CD4-positive, alpha-beta memory T cell (primary cell): ENCODE results near the gene ARL2. TPM values are rescaled to one million over a fixed set of nuclear protein-coding genes. Genes with fewer than 3 reads are reported as not detected.

Source experiments
- CTCF ChIA-PET: fragments of 350-600 bp; sonication (Branson Sonifier 250); formaldehyde crosslinking; loops from one replicate; lab custom pipeline; 2021; ENCODE audit warnings: inconsistent platforms; ENCODE audit not compliant: partially characterized antibody; lab: Charles Lee
- POLR2A ChIA-PET: fragments of 350-600 bp; sonication (Branson Sonifier 250); formaldehyde crosslinking; loops from one replicate; lab custom pipeline; 2021; ENCODE audit not compliant: partially characterized antibody; lab: Charles Lee
- DNase-seq, 5 donors: peaks; one replicate each; pipeline versions ENCODE4 v3.0.0 to v3.0.0-alpha.2; 2020 to 2022; ENCODE audit warnings: mixed read lengths in 1 of 5
- H3K27ac ChIP-seq: one replicate; pipeline ENCODE4 v1.7.0; 2013; ENCODE audit warnings: low read depth, low read length
- H3K27me3 ChIP-seq: 2 replicates; pipeline ENCODE4 v1.7.0; 2013; ENCODE audit warnings: mild to moderate bottlenecking, low read length, moderate library complexity; ENCODE audit not compliant: insufficient read depth
- H3K36me3 ChIP-seq: 2 replicates; pipeline ENCODE4 v1.7.0; 2013; ENCODE audit warnings: mild to moderate bottlenecking, low read length, moderate library complexity; ENCODE audit not compliant: insufficient read depth
- H3K4me1 ChIP-seq: 2 replicates; pipeline ENCODE4 v1.7.0; 2013; ENCODE audit warnings: mild to moderate bottlenecking, low read length, moderate library complexity; ENCODE audit not compliant: insufficient read depth
- H3K4me3 ChIP-seq, 2 donors: one replicate each; pipeline ENCODE4 v1.7.0; 2013; ENCODE audit warnings: low read length in 2 of 2, mild to moderate bottlenecking in 1 of 2
- H3K9me3 ChIP-seq, 2 donors: one replicate each; pipeline ENCODE4 v1.7.0; 2013; ENCODE audit warnings: low read length in 2 of 2, control low read depth in 1 of 2; ENCODE audit not compliant: control insufficient read depth in 1 of 2
- H3K27ac Mint-ChIP-seq, 7 donors: one replicate each; pipeline ENCODE4 v1.8.0; 2020 to 2021; ENCODE audit warnings: mixed read lengths in 7 of 7, mild to moderate bottlenecking in 6 of 7, inconsistent platforms in 3 of 7, moderate library complexity in 3 of 7
- H3K27me3 Mint-ChIP-seq, 2 donors: one replicate each; pipeline ENCODE4 v1.8.0; 2020 to 2021; ENCODE audit warnings: mixed read lengths in 2 of 2
- H3K36me3 Mint-ChIP-seq, 2 donors: one replicate each; pipeline ENCODE4 v1.8.0; 2020 to 2021; ENCODE audit warnings: mixed read lengths in 2 of 2, inconsistent platforms in 1 of 2, mild to moderate bottlenecking in 1 of 2
- H3K4me1 Mint-ChIP-seq, 4 donors: one replicate each; pipeline ENCODE4 v1.8.0; 2020 to 2021; ENCODE audit warnings: mixed read lengths in 4 of 4, mild to moderate bottlenecking in 1 of 4
- H3K4me3 Mint-ChIP-seq, 8 donors: one replicate each; pipeline ENCODE4 v1.8.0; 2020 to 2021; ENCODE audit warnings: mixed read lengths in 8 of 8, mild to moderate bottlenecking in 7 of 8, moderate library complexity in 6 of 8, inconsistent platforms in 3 of 8
- H3K9me3 Mint-ChIP-seq, 8 donors: one replicate each; pipeline ENCODE4 v1.8.0; 2020 to 2021; ENCODE audit warnings: mixed read lengths in 8 of 8, mild to moderate bottlenecking in 5 of 8, inconsistent platforms in 3 of 8, moderate library complexity in 1 of 8
- intact Hi-C: fragments of 100-400 bp; cut with micrococcal nuclease; formaldehyde crosslinking; loops from one replicate; pipeline ENCODE4 v1.15.1; 2023
- polyA plus RNA-seq, 2 donors: library from polyadenylated mRNA; unstranded; fragments of 300-500 nt; fragmentation: Illumina TruSeq; gene quantifications; one replicate each; pipeline ENCODE4 v1.2.3, GENCODE V29; 2021
- total RNA-seq, 2 experiments: library from RNA; stranded (reverse); gene quantifications; one replicate each; pipeline ENCODE4 v1.2.3, GENCODE V29; 2021

Gene ARL2
- total and polyA plus RNA-seq, 4 experiments from 2014 or later = 30.6 to 114 (median 57.9) TPM

- intact Hi-C loops = loop anchor here (1.0 to 5.0 kb wide), 8 partner anchors 13 to 545 kb away; partner anchors contain the start of genes ARL2, ATG2A, CDCA5 and FAM89B
- POLR2A ChIA-PET = interaction anchor here (0.8 to 3.9 kb wide), 15 partner anchors 9 to 283 kb away, joined by 3 to 42 read pairs (median 4); partner anchors contain the start of genes ARL2, CAPN1, FAU and MAP4K2
- Mint-ChIP-seq H3K27me3 (no peaks in the 10 kb centered on the region), H3K27ac (peak within 1 kb of the TSS; percentile 88 to 96 (median 91)), H3K4me3 (peak within 1 kb of the TSS; percentile 69 to 88 (median 81)), H3K36me3 (peaks cover 0 to 10% of the 10 kb centered on the region in 2 donors), H3K9me3 (no peaks in the 10 kb centered on the region), H3K4me1 (peaks cover 9 to 30% (median 17%) of the 10 kb centered on the region in 4 donors)
- peaks cover 19% of the 10 kb centered on the region for H3K4me1 ChIP-seq
- H3K4me3 ChIP-seq = peak within 1 kb of the TSS in 1 of 2 donors; percentile 52
- H3K27me3 ChIP-seq = no peaks in the 10 kb centered on the region
- peaks cover 9% of the 10 kb centered on the region for H3K36me3 ChIP-seq
- peak within 1 kb of the TSS; percentile 61 for H3K27ac ChIP-seq
- CTCF ChIA-PET = interaction anchor here (0.8 to 10.2 kb wide), 7 partner anchors 13 to 83 kb away, joined by 3 to 65 read pairs (median 3); partner anchors contain the start of genes ARL2, MAJIN and SAC3D1
- no peaks in the 10 kb centered on the region for H3K9me3 ChIP-seq
- peak; percentile 94 to 96 (median 95) for DNase-seq
These were observed 13.5 kb downstream of the ARL2 start, which contains the start of gene SNX15 for GRCh38 chr11:65027213-65028067. SNX15 (plus strand) TSS chr11:65027439; CDS start chr11:65027538, 99 bp downstream.

- H3K27ac Mint-ChIP-seq = no peak overlapping the region
These were observed 18.3 kb downstream of the ARL2 start for GRCh38 chr11:65032216-65032615.

GRCh38 chr11:65034423-65034822, 20.5 kb downstream of the ARL2 start:
- intact Hi-C loops = no loop called here
- ChIA-PET POLR2A (interaction anchor here (1.0 kb wide), 1 partner anchor 62 kb away, joined by 3 read pairs; the partner anchor contains the start of gene VPS51), CTCF (no interaction called here)
- peaks cover 2 to 20% of the 10 kb centered on the region in 2 donors for H3K36me3 Mint-ChIP-seq
- Histone ChIP-seq H3K4me1 (no peaks in the 10 kb centered on the region), H3K27me3 (no peaks in the 10 kb centered on the region), H3K36me3 (peaks cover 30% of the 10 kb centered on the region), H3K9me3 (no peaks in the 10 kb centered on the region), H3K27ac (no peak overlapping the region), H3K4me3 (no peak overlapping the region)
- H3K9me3 Mint-ChIP-seq = no peaks in the 10 kb centered on the region
- no peak overlapping the region for H3K4me3 Mint-ChIP-seq
- H3K27ac Mint-ChIP-seq = no peak overlapping the region
- DNase-seq = no peak
- H3K4me1 Mint-ChIP-seq = no peaks in the 10 kb centered on the region
- H3K27me3 Mint-ChIP-seq = no peaks in the 10 kb centered on the region

More at GRCh38 chr11:65032216-65032615, 18.3 kb downstream of the ARL2 start:
- intact Hi-C loops = no loop called here
- Histone ChIP-seq H3K4me3 (no peak overlapping the region), H3K36me3 (peaks cover 30% of the 10 kb centered on the region), H3K9me3 (no peaks in the 10 kb centered on the region), H3K27me3 (no peaks in the 10 kb centered on the region), H3K27ac (no peak overlapping the region), H3K4me1 (peaks cover 13% of the 10 kb centered on the region)
- ChIA-PET POLR2A (no interaction called here), CTCF (interaction anchor here (1.3 to 10.2 kb wide), 2 partner anchors 18 to 87 kb away, joined by 3 to 65 read pairs; partner anchors contain the start of gene ARL2)
- Mint-ChIP-seq H3K36me3 (peaks cover 0 to 19% of the 10 kb centered on the region in 2 donors), H3K4me1 (peaks cover 5 to 20% (median 12%) of the 10 kb centered on the region in 4 donors), H3K27me3 (no peaks in the 10 kb centered on the region), H3K9me3 (no peaks in the 10 kb centered on the region), H3K4me3 (no peak overlapping the region)
- DNase-seq = no peak

- DNase-seq = no peak
- H3K36me3 Mint-ChIP-seq = peaks cover 2 to 21% of the 10 kb centered on the region in 2 donors
- no peak overlapping the region for H3K27ac ChIP-seq
- H3K27me3 ChIP-seq = no peaks in the 10 kb centered on the region
- peaks cover 8% of the 10 kb centered on the region for H3K4me1 ChIP-seq
- H3K27ac Mint-ChIP-seq = no peak overlapping the region
- intact Hi-C loops = no loop called here
- H3K4me3 Mint-ChIP-seq = no peak overlapping the region
- H3K4me1 Mint-ChIP-seq = peaks cover 0 to 3% (median 1%) of the 10 kb centered on the region in 4 donors
- no peaks in the 10 kb centered on the region for H3K9me3 ChIP-seq
- no peak overlapping the region for H3K4me3 ChIP-seq
- POLR2A ChIA-PET = interaction anchor here (1.0 kb wide), 1 partner anchor 13 kb away, joined by 3 read pairs; no protein-coding TSS in a partner anchor
- peaks cover 30% of the 10 kb centered on the region for H3K36me3 ChIP-seq
- CTCF ChIA-PET = interaction anchor here (1.2 kb wide), 1 partner anchor 10 kb away, joined by 3 read pairs; no protein-coding TSS in a partner anchor
- no peaks in the 10 kb centered on the region for H3K27me3 Mint-ChIP-seq
- no peaks in the 10 kb centered on the region for H3K9me3 Mint-ChIP-seq
These were observed 21.6 kb downstream of the ARL2 start for GRCh38 chr11:65035579-65035978.

GRCh38 chr11:65036931-65037330, 23.0 kb downstream of the ARL2 start:
- H3K4me1 ChIP-seq = peaks cover 13% of the 10 kb centered on the region
- no peaks in the 10 kb centered on the region for H3K27me3 ChIP-seq
- ChIA-PET CTCF (no interaction called here), POLR2A (interaction anchor here (0.6 to 4.8 kb wide), 3 partner anchors 10 to 108 kb away, joined by 3 to 42 read pairs (median 6); partner anchors contain the start of genes ARL2 and SNX15)
- H3K9me3 ChIP-seq = no peaks in the 10 kb centered on the region
- H3K9me3 Mint-ChIP-seq = no peaks in the 10 kb centered on the region
- H3K36me3 ChIP-seq = peaks cover 26% of the 10 kb centered on the region
- no peaks in the 10 kb centered on the region for H3K27me3 Mint-ChIP-seq
- H3K4me3 ChIP-seq = no peak overlapping the region
- no peak overlapping the region for H3K27ac Mint-ChIP-seq
- intact Hi-C loops = no loop called here
- H3K4me1 Mint-ChIP-seq = peaks cover 2 to 11% (median 6%) of the 10 kb centered on the region in 4 donors
- no peak for DNase-seq
- H3K27ac ChIP-seq = no peak overlapping the region
- no peak overlapping the region for H3K4me3 Mint-ChIP-seq
- H3K36me3 Mint-ChIP-seq = peaks cover 2 to 21% of the 10 kb centered on the region in 2 donors

GRCh38 chr11:65040520-65040846, 26.5 kb downstream of the ARL2 start:
- Mint-ChIP-seq H3K27ac (peak overlapping the region; percentile 87 to 97 (median 95)), H3K27me3 (no peaks in the 10 kb centered on the region), H3K9me3 (no peaks in the 10 kb centered on the region), H3K4me3 (peak overlapping the region; percentile 92 to 97 (median 94)), H3K4me1 (peaks cover 5 to 24% (median 14%) of the 10 kb centered on the region in 4 donors), H3K36me3 (peaks cover 2 to 13% of the 10 kb centered on the region in 2 donors)
- intact Hi-C loops = loop anchor here (1.0 to 2.0 kb wide), 3 partner anchors 26 to 70 kb away; partner anchors contain the start of genes ARL2, CDCA5, TM7SF2 and ZFPL1
- POLR2A ChIA-PET = interaction anchor here (0.7 to 4.8 kb wide), 19 partner anchors 13 to 820 kb away, joined by 3 to 42 read pairs (median 7); partner anchors contain the start of genes ARL2, ATG2A, CDCA5 and EHD1
- Histone ChIP-seq H3K36me3 (peaks cover 12% of the 10 kb centered on the region), H3K27ac (peak overlapping the region; percentile 61), H3K9me3 (no peaks in the 10 kb centered on the region), H3K4me1 (peaks cover 19% of the 10 kb centered on the region), H3K4me3 (peak overlapping the region; percentile 61 to 64), H3K27me3 (no peaks in the 10 kb centered on the region)
- no peak for DNase-seq
- CTCF ChIA-PET = interaction anchor here (1.0 to 3.2 kb wide), 6 partner anchors 11 to 45 kb away, joined by 3 to 11 read pairs (median 4); partner anchors contain the start of gene ARL2
